WTC11 (cell line): ENCODE results near the gene KNDC1.

Source experiments
- CBFB ChIP-seq: sonication (generic); formaldehyde crosslinking; IDR thresholded peaks from 2 replicates; pipeline ENCODE4 v1.8.1; 2022; ENCODE audit warnings: mild to moderate bottlenecking, low read depth, missing genetic modification reagents
- ELF4 ChIP-seq: sonication (generic); formaldehyde crosslinking; IDR thresholded peaks from 2 replicates; pipeline ENCODE4 v1.8.1; 2022; ENCODE audit warnings: low read depth, mild to moderate bottlenecking, moderate library complexity, missing genetic modification reagents
- NFE2L1 ChIP-seq: sonication (generic); formaldehyde crosslinking; IDR thresholded peaks from 2 replicates; pipeline ENCODE4 v1.8.1; 2023; ENCODE audit warnings: missing genetic modification reagents
- NR2C2 ChIP-seq: sonication (generic); formaldehyde crosslinking; IDR thresholded peaks from 2 replicates; pipeline ENCODE4 v1.8.0; 2022; ENCODE audit warnings: mild to moderate bottlenecking, missing genetic modification reagents
- OVOL2 ChIP-seq: fragments of 250-450 bp; sonication (Bioruptor Pico); IDR thresholded peaks from 2 replicates; pipeline ENCODE4 v1.9.0; 2021; ENCODE audit warnings: mild to moderate bottlenecking, borderline replicate concordance
- TEAD1 ChIP-seq: sonication (generic); formaldehyde crosslinking; IDR thresholded peaks from 2 replicates; pipeline ENCODE4 v1.8.0; 2022; ENCODE audit warnings: mild to moderate bottlenecking, missing genetic modification reagents
- TP53 ChIP-seq: sonication (generic); formaldehyde crosslinking; IDR thresholded peaks from 2 replicates; pipeline ENCODE4 v1.8.1; 2023; ENCODE audit warnings: mild to moderate bottlenecking, missing genetic modification reagents
- ZNF317 ChIP-seq: sonication (generic); formaldehyde crosslinking; IDR thresholded peaks from 2 replicates; pipeline ENCODE4 v1.8.1; 2023; ENCODE audit warnings: low read depth, mild to moderate bottlenecking, moderate library complexity, missing genetic modification reagents, borderline replicate concordance
- TF ChIP-seq, protein P1 (sequence below): fragments of 200-600 bp; IDR thresholded peaks from 2 replicates; pipeline ENCODE4 v1.8.0; 2022; ENCODE audit warnings: antibody characterized with exemption
- TF ChIP-seq, protein P2 (sequence below): sonication (generic); formaldehyde crosslinking; IDR thresholded peaks from 2 replicates; pipeline ENCODE4 v1.8.0; 2023; ENCODE audit warnings: missing genetic modification reagents
- TF ChIP-seq, protein P3 (sequence below): sonication (generic); formaldehyde crosslinking; IDR thresholded peaks from 2 replicates; pipeline ENCODE4 v1.8.1; 2022; ENCODE audit warnings: low read depth, missing genetic modification reagents, borderline replicate concordance

DNA sequence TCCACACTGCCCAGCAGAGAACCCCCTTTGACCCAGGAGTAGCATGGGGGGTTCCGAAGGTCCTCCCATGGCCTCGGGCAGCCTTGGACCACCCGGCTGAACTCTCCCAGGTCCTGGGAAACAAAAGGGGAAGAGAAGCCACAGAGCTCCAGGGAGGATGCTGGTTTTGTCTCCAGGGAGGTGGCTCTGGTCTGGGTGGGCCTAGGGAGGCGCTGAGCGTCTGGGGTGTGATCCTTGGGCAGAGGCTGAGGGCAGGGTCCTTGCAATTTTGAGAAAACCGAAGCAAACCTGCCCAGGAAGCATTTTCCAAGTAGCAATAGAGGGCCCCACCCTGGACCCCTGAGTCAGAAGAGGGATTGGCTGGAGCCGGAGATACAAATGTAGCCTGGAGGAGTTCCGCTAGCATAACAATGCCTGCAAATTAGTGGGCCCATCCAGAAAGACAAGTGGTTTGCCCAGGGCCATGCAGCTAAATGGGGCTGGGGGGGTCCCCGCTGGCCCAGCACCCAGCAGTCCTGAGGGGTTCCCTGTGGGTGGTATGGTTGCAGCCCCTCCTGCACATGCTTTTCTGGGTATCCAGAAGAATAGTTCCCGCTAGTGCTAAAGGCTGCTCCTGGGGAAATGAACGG, 72.0 kb downstream of the KNDC1 start:
- TF ChIP-seq, protein P1, sequence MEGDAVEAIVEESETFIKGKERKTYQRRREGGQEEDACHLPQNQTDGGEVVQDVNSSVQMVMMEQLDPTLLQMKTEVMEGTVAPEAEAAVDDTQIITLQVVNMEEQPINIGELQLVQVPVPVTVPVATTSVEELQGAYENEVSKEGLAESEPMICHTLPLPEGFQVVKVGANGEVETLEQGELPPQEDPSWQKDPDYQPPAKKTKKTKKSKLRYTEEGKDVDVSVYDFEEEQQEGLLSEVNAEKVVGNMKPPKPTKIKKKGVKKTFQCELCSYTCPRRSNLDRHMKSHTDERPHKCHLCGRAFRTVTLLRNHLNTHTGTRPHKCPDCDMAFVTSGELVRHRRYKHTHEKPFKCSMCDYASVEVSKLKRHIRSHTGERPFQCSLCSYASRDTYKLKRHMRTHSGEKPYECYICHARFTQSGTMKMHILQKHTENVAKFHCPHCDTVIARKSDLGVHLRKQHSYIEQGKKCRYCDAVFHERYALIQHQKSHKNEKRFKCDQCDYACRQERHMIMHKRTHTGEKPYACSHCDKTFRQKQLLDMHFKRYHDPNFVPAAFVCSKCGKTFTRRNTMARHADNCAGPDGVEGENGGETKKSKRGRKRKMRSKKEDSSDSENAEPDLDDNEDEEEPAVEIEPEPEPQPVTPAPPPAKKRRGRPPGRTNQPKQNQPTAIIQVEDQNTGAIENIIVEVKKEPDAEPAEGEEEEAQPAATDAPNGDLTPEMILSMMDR = no peak
- TF ChIP-seq, protein P2, sequence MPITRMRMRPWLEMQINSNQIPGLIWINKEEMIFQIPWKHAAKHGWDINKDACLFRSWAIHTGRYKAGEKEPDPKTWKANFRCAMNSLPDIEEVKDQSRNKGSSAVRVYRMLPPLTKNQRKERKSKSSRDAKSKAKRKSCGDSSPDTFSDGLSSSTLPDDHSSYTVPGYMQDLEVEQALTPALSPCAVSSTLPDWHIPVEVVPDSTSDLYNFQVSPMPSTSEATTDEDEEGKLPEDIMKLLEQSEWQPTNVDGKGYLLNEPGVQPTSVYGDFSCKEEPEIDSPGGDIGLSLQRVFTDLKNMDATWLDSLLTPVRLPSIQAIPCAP (CRISPR knock-in tag) = no peak
- TF ChIP-seq OVOL2 (CRISPR knock-in tag) (no peak), CBFB (CRISPR knock-in tag) (no peak), TEAD1 (CRISPR knock-in tag) (no peak), TP53 (CRISPR knock-in tag) (no peak), ELF4 (CRISPR knock-in tag) (no peak), NFE2L1 (CRISPR knock-in tag) (no peak), ZNF317 (no peak), NR2C2 (no peak)
- TF ChIP-seq, protein P3, sequence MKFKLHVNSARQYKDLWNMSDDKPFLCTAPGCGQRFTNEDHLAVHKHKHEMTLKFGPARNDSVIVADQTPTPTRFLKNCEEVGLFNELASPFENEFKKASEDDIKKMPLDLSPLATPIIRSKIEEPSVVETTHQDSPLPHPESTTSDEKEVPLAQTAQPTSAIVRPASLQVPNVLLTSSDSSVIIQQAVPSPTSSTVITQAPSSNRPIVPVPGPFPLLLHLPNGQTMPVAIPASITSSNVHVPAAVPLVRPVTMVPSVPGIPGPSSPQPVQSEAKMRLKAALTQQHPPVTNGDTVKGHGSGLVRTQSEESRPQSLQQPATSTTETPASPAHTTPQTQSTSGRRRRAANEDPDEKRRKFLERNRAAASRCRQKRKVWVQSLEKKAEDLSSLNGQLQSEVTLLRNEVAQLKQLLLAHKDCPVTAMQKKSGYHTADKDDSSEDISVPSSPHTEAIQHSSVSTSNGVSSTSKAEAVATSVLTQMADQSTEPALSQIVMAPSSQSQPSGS (CRISPR knock-in tag) = no peak
